HCT116 (cell line): ENCODE measurements around the gene TMEM209. TPM values are rescaled to one million over a fixed set of nuclear protein-coding genes. Genes with fewer than 3 reads are reported as not detected.

Experiments used
- ATAC-seq: fragments of 200-7000 bp; cut with Tn5 transposase; 2 replicates; pipeline ENCODE4 v1.9.1; 2020; ENCODE audit warnings: mild to moderate bottlenecking, moderate library complexity
- BruUV-seq: library from RNA; stranded (reverse); fragments of 400-500 nt; replicated peaks from 2 replicates; lab custom pipeline; 2021; lab: Mats Ljungman, UMichigan
- CTCF ChIA-PET: fragments of 300-600 bp; sonication (Branson Sonifier 250); formaldehyde crosslinking; loops from one replicate; lab custom pipeline; 2021; ENCODE audit warnings: antibody characterized with exemption; lab: Charles Lee
- POLR2A ChIA-PET: fragments of 300-600, 350-600 bp; sonication (Branson Sonifier 250); formaldehyde crosslinking; loops from one replicate; lab custom pipeline; 2021; ENCODE audit warnings: antibody characterized with exemption; lab: Charles Lee
- RAD21 ChIA-PET, 2 experiments: fragments of 300-600 bp; sonication (Branson Sonifier 250); formaldehyde crosslinking; loops; one replicate each; lab custom pipeline; 2023; ENCODE audit warnings: low total read pairs in 2 of 2; ENCODE audit not compliant: uncharacterized antibody in 2 of 2, unreplicated experiment in 2 of 2, low non-redundant PET in 1 of 2; lab: Charles Lee
- DNase-seq: peaks from one replicate; pipeline ENCODE4 v3.0.0-alpha.2; 2010; ENCODE audit warnings: low read depth, low spot score
- H2AFZ ChIP-seq: fragments of 200-600 bp; shearing (Covaris generic), sonication (generic); 2 replicates; pipeline ENCODE4 v1.6.1; 2017; ENCODE audit warnings: low read depth, mixed run types, mixed read lengths, antibody characterized with exemption, low read length; ENCODE audit not compliant: poor library complexity, severe bottlenecking
- H3K27ac ChIP-seq: 2 replicates; pipeline ENCODE4 v1.5.1; 2012; ENCODE audit warnings: low read depth, low read length
- H3K27me3 ChIP-seq: fragments of 200-600 bp; sonication (generic); 2 replicates; pipeline ENCODE4 v1.6.1; 2016; ENCODE audit warnings: mixed run types, low read length, mixed read lengths; ENCODE audit not compliant: insufficient read depth
- H3K36me3 ChIP-seq, 2 experiments: fragments of 200-500 bp in 1 of 2; fragments of 200-600 bp in 1 of 2; sonication (Bioruptor generic) in 1 of 2; sonication (generic) in 1 of 2; 2 replicates each; pipeline versions ENCODE4 v1.5.1 to v1.6.1; 2014 to 2016; ENCODE audit warnings: low read length in 2 of 2, inconsistent platforms in 1 of 2, mixed read lengths in 1 of 2, mixed run types in 1 of 2; ENCODE audit not compliant: insufficient read depth in 2 of 2, control insufficient read depth in 1 of 2
- H3K4me1 ChIP-seq, 2 experiments: fragments of 200-600 bp in 1 of 2; sonication (generic) in 1 of 2; 2 replicates each; pipeline versions ENCODE4 v1.5.1 to v1.6.1; 2012 to 2017; ENCODE audit warnings: low read length in 2 of 2, inconsistent platforms in 1 of 2, mild to moderate bottlenecking in 1 of 2, mixed read lengths in 1 of 2, mixed run types in 1 of 2, moderate library complexity in 1 of 2; ENCODE audit not compliant: insufficient read depth in 2 of 2, control insufficient read depth in 1 of 2
- H3K4me2 ChIP-seq: fragments of 200-600 bp; sonication (generic); 2 replicates; pipeline ENCODE4 v1.6.1; 2017; ENCODE audit warnings: mixed run types, low read length, mixed read lengths
- H3K4me3 ChIP-seq, 2 experiments: fragments of 200-600 bp in 1 of 2; sonication (generic) in 1 of 2; replicated peaks in 1 of 2; 2 replicates each; pipeline ENCODE4 v1.5.1; 2011 to 2016; ENCODE audit warnings: low read length in 2 of 2, control low read depth in 1 of 2, low read depth in 1 of 2, mild to moderate bottlenecking in 1 of 2, mixed read lengths in 1 of 2, mixed run types in 1 of 2
- H3K79me2 ChIP-seq: fragments of 200-600 bp; sonication (generic); 2 replicates; pipeline ENCODE4 v1.6.1; 2017; ENCODE audit warnings: mild to moderate bottlenecking, mixed run types, low read length, moderate library complexity, mixed read lengths; ENCODE audit not compliant: insufficient read depth
- H3K9ac ChIP-seq: fragments of 200-600 bp; sonication (generic); 2 replicates; pipeline ENCODE4 v1.6.1; 2016; ENCODE audit warnings: low read length, mixed read lengths
- H3K9me2 ChIP-seq: fragments of 200-600 bp; sonication (generic), shearing (Covaris generic); 2 replicates; pipeline ENCODE4 v1.6.1; 2017; ENCODE audit warnings: mixed run types, mild to moderate bottlenecking, moderate library complexity; ENCODE audit not compliant: insufficient read depth
- H3K9me3 ChIP-seq, 2 experiments: fragments of 200-500 bp in 1 of 2; fragments of 200-600 bp in 1 of 2; sonication (Bioruptor generic) in 1 of 2; sonication (generic) in 1 of 2; 2 replicates each; pipeline ENCODE4 v1.6.1; 2014 to 2017; ENCODE audit warnings: low read length in 2 of 2, mixed read lengths in 2 of 2, inconsistent platforms in 1 of 2, low read depth in 1 of 2, mild to moderate bottlenecking in 1 of 2, mixed run types in 1 of 2, moderate library complexity in 1 of 2; ENCODE audit not compliant: control insufficient read depth in 1 of 2, insufficient read depth in 1 of 2
- H4K20me1 ChIP-seq: fragments of 200-600 bp; sonication (generic), shearing (Covaris generic); 2 replicates; pipeline ENCODE4 v1.6.1; 2017; ENCODE audit warnings: mixed run types, mild to moderate bottlenecking, moderate library complexity; ENCODE audit not compliant: insufficient read depth
- CEBPB ChIP-seq: IDR thresholded peaks from 2 replicates; pipeline ENCODE4 v1.6.1; 2012; ENCODE audit warnings: low read depth
- EGR1 ChIP-seq: IDR thresholded peaks from 2 replicates; pipeline ENCODE4 v1.6.1; 2012; ENCODE audit warnings: low read depth
- ELF1 ChIP-seq: IDR thresholded peaks from 2 replicates; pipeline ENCODE4 v1.6.1; 2012; ENCODE audit warnings: low read depth, borderline replicate concordance
- EZH2 ChIP-seq: fragments of 200-600 bp; sonication (generic); IDR thresholded peaks from 2 replicates; pipeline ENCODE4 v1.6.1; 2017; ENCODE audit warnings: antibody characterized with exemption, mixed run types
- JUND ChIP-seq: IDR thresholded peaks from 2 replicates; pipeline ENCODE4 v1.6.1; 2012
- POLR2A ChIP-seq: IDR thresholded peaks from 2 replicates; pipeline ENCODE4 v1.7.0; 2011; ENCODE audit warnings: borderline replicate concordance; ENCODE audit not compliant: insufficient read depth, insufficient read length; ENCODE audit errors: extremely low read depth
- POLR2AphosphoS5 ChIP-seq: IDR thresholded peaks from 2 replicates; pipeline ENCODE4 v1.6.1; 2011; ENCODE audit warnings: mild to moderate bottlenecking, low read depth, low read length, moderate library complexity
- RAD21 ChIP-seq: IDR thresholded peaks from 2 replicates; pipeline ENCODE4 v1.6.1; 2012; ENCODE audit warnings: low read depth, mild to moderate bottlenecking
- SIN3A ChIP-seq: IDR thresholded peaks from 2 replicates; pipeline ENCODE4 v1.6.1; 2012; ENCODE audit warnings: low read depth
- SRF ChIP-seq: IDR thresholded peaks from 2 replicates; pipeline ENCODE4 v1.6.1; 2012; ENCODE audit warnings: low read depth
- TCF7L2 ChIP-seq: IDR thresholded peaks from 2 replicates; pipeline ENCODE4 v1.7.0; 2011; ENCODE audit warnings: borderline replicate concordance, inconsistent platforms; ENCODE audit not compliant: insufficient read depth, insufficient read length; ENCODE audit errors: extremely low read depth
- YY1 ChIP-seq: IDR thresholded peaks from 2 replicates; pipeline ENCODE4 v1.6.1; 2011; ENCODE audit warnings: low read length, low read depth, moderate library complexity, mild to moderate bottlenecking; ENCODE audit not compliant: insufficient replicate concordance; ENCODE audit errors: extremely low read depth
- ZFX ChIP-seq: fragments of 450-650 bp; IDR thresholded peaks from 2 replicates; pipeline ENCODE4 v1.6.1; 2017
- ZNF274 ChIP-seq: fragments of 200-500 bp; sonication (Bioruptor generic); IDR thresholded peaks from 2 replicates; pipeline ENCODE4 v1.6.1; 2014; ENCODE audit warnings: mild to moderate bottlenecking, low read depth, low read length, inconsistent platforms
- intact Hi-C: fragments of 100-400 bp; cut with micrococcal nuclease; formaldehyde crosslinking; loops from 2 replicates; pipeline ENCODE4 v1.10.0; 2022
- total RNA-seq: library from RNA; stranded (reverse); gene quantifications from one replicate; pipeline ENCODE4 v1.2.1, GENCODE V29; 2021; ENCODE audit not compliant: unreplicated experiment
- TF ChIP-seq, protein P1 (sequence below): IDR thresholded peaks from 2 replicates; pipeline ENCODE4 v1.6.1; 2012

The TMEM209 gene
- total RNA-seq, 1 experiment from 2014 or later, result 35.8 TPM

DNA sequence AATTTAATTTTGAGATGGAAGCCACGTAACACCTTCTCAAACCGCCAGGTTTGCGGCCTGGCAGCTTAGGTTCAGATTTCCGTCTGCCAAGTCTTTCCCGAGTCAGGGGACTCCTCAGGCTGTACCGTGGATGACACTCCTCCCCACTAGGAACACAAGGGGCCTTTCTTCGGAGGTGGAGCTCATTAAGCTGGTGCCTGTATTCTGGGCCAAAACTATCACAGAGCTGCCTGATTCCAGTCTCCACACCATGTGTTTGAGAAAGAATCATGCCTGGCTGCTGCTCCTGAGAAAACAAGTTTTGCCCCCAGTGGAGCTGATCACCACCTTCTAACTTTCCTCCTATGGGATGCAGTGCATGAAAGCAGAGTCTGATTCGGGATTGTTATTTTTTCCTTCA, 44.8 kb downstream of the TMEM209 start:
- no TSS peak for BruUV-seq
- RAD21 ChIA-PET, result interaction anchor here in 1 of 2 experiments (0.6 kb wide), 1 partner anchor 14 kb away, joined by 3 read pairs; no protein-coding TSS in a partner anchor
- intact Hi-C loops, result no loop called here
- Histone ChIP-seq H3K9me2 (no peaks in the 10 kb centered on the region), H3K36me3 (peaks cover 13 to 35% of the 10 kb centered on the region in 2 experiments; a peak in 3 of 4 replicates), H3K79me2 (no peaks in the 10 kb centered on the region), H2AFZ (no peak overlapping the region), H3K4me3 (no peak overlapping the region), H3K9me3 (no peaks in the 10 kb centered on the region), H3K27ac (no peak overlapping the region), H3K4me2 (no peak overlapping the region), H4K20me1 (no peaks in the 10 kb centered on the region), H3K9ac (no peak overlapping the region), H3K27me3 (no peaks in the 10 kb centered on the region), H3K4me1 (no peaks in the 10 kb centered on the region)
- ATAC-seq (no peak), DNase-seq (no peak)
- POLR2A ChIA-PET, result no interaction called here
- CTCF ChIA-PET, result no interaction called here
- TF ChIP-seq YY1, result no peak
- no peak for TF ChIP-seq POLR2A
- TF ChIP-seq CEBPB, result no peak
- TF ChIP-seq, protein P1, sequence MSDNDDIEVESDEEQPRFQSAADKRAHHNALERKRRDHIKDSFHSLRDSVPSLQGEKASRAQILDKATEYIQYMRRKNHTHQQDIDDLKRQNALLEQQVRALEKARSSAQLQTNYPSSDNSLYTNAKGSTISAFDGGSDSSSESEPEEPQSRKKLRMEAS, result no peak
- TF ChIP-seq POLR2AphosphoS5, result no peak
- TF ChIP-seq ZFX, result no peak
- TF ChIP-seq EGR1, result no peak
- TF ChIP-seq TCF7L2, result no peak
- TF ChIP-seq ZNF274, result no peak
- TF ChIP-seq ELF1, result no peak
- no peak for TF ChIP-seq SRF
- no peak for TF ChIP-seq JUND
- TF ChIP-seq SIN3A, result no peak
- TF ChIP-seq RAD21, result no peak
- TF ChIP-seq EZH2, result no peak
